T-helper 2 cell treated with Interferon-gamma antibody and Interleukin-4, amounts not matched to agents 5 μg/mL and 100 μg/mL, for 36 hours (primary cell): ENCODE data around the gene CNTN4.

ENCODE experiments used
- DNase-seq: peaks from one replicate; pipeline ENCODE4 v3.0.0; 2021; ENCODE audit warnings: low spot score
- H3K27ac Mint-ChIP-seq: one replicate; pipeline ENCODE4 v1.8.0; 2021; ENCODE audit warnings: mild to moderate bottlenecking, mixed read lengths
- H3K27me3 Mint-ChIP-seq: one replicate; pipeline ENCODE4 v1.8.0; 2021; ENCODE audit warnings: low read depth, mixed read lengths
- H3K36me3 Mint-ChIP-seq: one replicate; pipeline ENCODE4 v1.8.0; 2021; ENCODE audit warnings: low read depth, mixed read lengths
- H3K4me1 Mint-ChIP-seq: one replicate; pipeline ENCODE4 v1.8.0; 2021; ENCODE audit warnings: low read depth, mixed read lengths
- H3K4me3 Mint-ChIP-seq: one replicate; pipeline ENCODE4 v1.8.0; 2022; ENCODE audit warnings: mild to moderate bottlenecking, moderate library complexity, mixed read lengths
- H3K9me3 Mint-ChIP-seq: one replicate; pipeline ENCODE4 v1.8.0; 2021; ENCODE audit warnings: mixed read lengths

Gene CNTN4

DNA sequence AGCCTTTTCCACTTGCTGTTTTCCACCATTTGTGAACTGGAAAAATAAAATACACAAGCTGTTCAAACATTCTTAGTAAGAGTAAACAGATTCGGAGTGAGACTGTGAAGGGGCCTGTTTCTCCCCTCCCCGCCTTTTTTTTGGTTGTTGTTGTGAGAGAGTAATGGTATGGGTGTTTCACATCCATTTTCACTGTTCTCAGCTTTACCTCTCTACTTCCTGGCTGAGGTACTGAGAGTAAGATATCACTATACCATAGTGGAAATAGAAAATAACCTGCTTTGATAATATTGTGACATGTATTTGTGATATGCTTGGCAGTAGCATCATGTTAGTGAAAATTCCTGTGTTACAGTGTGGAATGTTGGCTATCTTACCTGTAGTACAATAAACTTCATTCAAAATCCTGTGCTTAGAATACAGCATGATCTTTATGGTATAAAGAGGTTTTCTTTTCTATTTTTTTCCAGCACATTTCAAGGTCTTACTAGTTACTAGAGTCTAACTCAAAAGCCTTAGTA is 12.0 kb downstream of the CNTN4 start:
- Mint-ChIP-seq H3K27ac (no peak overlapping the region), H3K4me3 (no peak overlapping the region), H3K4me1 (no peaks in the 10 kb centered on the region), H3K36me3 (no peaks in the 10 kb centered on the region), H3K9me3 (peaks cover 6% of the 10 kb centered on the region), H3K27me3 (no peaks in the 10 kb centered on the region)
- DNase-seq = no peak

DNA sequence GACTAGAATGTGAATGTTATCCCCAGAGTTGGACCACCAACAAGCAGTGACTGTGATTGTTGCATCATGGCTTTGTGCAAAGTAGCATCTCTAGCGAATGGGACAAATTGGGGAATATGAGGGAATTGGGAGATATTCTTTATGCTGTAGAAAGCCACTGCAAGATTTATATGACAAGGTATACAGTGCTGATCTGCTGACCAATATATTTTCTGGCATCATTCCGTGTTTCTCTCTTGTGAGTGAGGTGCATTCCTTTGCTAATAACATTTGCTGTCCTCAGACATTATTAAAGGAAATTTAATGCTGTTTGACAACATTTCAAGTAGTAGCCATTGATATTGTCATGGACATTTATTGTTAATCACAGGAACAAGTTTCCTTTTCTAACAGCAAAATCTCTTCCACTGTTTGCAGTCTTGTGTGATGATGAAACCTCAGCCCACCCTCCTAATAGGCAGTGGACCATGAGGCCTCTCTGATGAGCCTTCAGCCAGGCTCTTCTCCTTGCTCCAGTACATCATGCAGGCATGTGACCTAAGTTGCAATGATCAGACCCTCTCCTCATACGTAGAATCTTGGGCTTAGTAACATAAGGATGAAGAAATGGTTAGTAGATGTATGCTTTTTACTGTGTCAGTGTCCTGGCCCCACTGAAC is 16.1 kb downstream of the CNTN4 start:
- DNase-seq = no peak
- no peaks in the 10 kb centered on the region for H3K9me3 Mint-ChIP-seq
- H3K27me3 Mint-ChIP-seq = no peaks in the 10 kb centered on the region
- no peak overlapping the region for H3K4me3 Mint-ChIP-seq
- no peaks in the 10 kb centered on the region for H3K36me3 Mint-ChIP-seq
- no peaks in the 10 kb centered on the region for H3K4me1 Mint-ChIP-seq
- no peak overlapping the region for H3K27ac Mint-ChIP-seq

DNA sequence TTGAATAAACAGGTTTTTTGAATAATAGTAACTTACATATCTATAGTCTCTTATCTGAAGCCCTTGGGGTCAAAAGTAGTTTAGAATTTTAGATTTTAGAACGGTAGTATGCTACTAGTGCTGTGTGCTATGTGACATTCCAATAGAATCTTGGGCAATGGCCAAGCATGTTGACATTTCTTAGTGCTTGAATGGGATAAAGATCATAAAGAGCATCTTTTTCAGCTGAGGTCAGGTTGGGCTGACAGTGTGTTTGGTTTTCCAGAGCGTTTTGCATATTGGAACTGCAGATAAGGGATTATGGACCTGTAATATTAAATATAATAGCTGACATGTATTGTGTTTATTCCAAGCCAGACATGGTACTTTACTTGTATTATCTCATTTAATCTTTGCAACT is 32.1 kb downstream of the CNTN4 start:
- Mint-ChIP-seq H3K4me1 (no peaks in the 10 kb centered on the region), H3K4me3 (no peak overlapping the region), H3K36me3 (no peaks in the 10 kb centered on the region), H3K9me3 (no peaks in the 10 kb centered on the region), H3K27ac (no peak overlapping the region), H3K27me3 (no peaks in the 10 kb centered on the region)
- DNase-seq = no peak

DNA sequence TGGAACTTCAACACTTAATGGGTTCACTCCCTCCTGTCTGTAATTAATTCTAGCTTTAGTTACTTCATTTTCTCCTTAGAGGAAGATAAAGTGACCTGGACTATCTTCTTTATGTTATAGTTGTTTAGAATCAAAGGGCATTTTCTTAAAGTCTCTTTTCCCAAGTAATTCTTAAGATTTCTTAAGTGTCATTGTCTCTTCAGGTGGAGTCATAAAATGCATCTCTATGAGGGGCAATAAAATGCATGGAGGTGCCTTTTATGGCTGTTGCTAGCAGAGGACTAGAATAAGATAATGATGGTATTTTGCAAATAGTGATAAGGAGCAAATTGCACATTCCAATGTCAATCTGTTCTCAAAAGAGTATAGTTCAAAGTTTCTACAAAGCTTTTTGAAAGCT is 34.5 kb downstream of the CNTN4 start:
- DNase-seq = no peak
- H3K27ac Mint-ChIP-seq = no peak overlapping the region
- no peak overlapping the region for H3K4me3 Mint-ChIP-seq
- no peaks in the 10 kb centered on the region for H3K9me3 Mint-ChIP-seq
- H3K36me3 Mint-ChIP-seq = no peaks in the 10 kb centered on the region
- no peaks in the 10 kb centered on the region for H3K4me1 Mint-ChIP-seq
- H3K27me3 Mint-ChIP-seq = no peaks in the 10 kb centered on the region

DNA sequence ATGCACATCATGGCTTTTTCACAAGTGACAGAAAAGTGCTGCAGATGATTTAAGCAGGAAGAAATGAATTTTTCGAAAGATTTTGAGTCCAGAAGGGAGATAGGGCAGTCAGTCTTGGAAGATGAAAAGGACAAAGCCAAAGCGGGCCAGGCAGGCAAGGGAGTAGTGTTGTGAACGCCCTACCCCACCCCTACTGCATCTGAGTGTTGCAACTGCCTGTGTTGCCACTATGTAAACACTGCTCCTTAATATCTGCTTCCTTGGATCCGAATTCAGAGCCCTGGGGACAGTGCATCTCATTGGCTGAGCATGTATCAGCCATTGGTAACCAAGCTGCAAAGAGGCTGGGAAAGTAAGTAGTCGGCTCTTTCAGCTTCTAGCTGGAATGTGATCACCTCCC is 39.0 kb downstream of the CNTN4 start:
- DNase-seq = no peak
- Mint-ChIP-seq H3K4me1 (no peaks in the 10 kb centered on the region), H3K27ac (no peak overlapping the region), H3K36me3 (no peaks in the 10 kb centered on the region), H3K9me3 (no peaks in the 10 kb centered on the region), H3K27me3 (no peaks in the 10 kb centered on the region), H3K4me3 (no peak overlapping the region)

DNA sequence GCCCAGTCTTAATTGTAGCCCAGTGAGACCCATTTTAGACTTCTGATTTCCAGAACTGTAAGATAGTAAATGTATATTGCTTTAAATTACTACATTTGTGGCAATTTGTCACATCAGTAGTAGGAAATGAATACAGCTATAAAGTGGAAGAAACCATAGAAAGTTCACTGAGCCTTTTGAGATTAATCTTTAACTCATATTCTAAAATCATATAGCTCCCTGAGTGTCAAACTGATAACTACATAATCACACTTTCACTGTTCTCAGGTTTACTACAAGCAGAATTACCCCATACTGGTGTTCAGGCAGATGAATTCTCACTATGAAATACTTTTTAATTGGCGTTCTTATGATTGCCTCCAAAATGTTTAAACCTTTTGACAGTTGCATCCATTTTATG is 42.8 kb downstream of the CNTN4 start:
- Mint-ChIP-seq H3K36me3 (no peaks in the 10 kb centered on the region), H3K4me3 (no peak overlapping the region), H3K4me1 (no peaks in the 10 kb centered on the region), H3K27me3 (no peaks in the 10 kb centered on the region), H3K9me3 (no peaks in the 10 kb centered on the region), H3K27ac (no peak overlapping the region)
- DNase-seq = no peak

DNA sequence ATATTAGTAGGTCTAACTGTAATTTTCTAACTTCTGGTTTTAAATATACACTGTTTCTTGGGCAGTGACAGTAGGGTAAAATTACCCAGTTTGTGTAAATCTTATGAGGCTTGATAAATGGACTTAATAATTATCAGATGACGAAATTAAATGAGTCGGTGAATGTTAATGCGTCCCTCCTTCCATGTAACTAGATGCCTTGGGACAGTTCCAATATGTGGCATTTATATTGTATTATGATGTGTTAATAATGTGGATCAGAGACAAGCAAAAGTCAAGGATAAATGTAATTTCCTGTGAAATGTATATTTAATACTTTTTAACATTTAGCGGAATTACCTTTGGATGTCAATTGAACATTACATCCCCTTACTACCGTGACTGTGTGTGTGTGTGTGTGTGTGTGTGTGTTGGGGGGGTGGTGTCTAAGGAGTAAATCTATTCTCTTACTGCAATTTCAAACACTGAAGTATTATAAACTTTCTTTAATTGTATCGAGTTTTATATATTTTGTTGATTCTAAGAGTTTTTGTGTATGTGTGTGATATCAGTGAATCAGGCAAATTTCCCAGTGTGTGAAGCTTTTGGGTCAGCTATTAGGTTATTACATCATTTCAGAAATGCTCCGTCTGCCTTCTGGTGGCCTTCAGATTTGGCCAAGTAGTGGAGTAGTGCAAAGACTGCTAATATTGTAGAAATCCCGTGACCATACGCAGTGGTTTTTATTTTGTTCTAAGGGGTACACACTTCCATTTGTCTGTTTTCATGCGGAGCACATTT is 50.1 kb downstream of the CNTN4 start:
- no peak for DNase-seq
- H3K9me3 Mint-ChIP-seq = no peaks in the 10 kb centered on the region
- H3K27ac Mint-ChIP-seq = no peak overlapping the region
- no peaks in the 10 kb centered on the region for H3K27me3 Mint-ChIP-seq
- no peak overlapping the region for H3K4me3 Mint-ChIP-seq
- H3K4me1 Mint-ChIP-seq = no peaks in the 10 kb centered on the region
- H3K36me3 Mint-ChIP-seq = no peaks in the 10 kb centered on the region

DNA sequence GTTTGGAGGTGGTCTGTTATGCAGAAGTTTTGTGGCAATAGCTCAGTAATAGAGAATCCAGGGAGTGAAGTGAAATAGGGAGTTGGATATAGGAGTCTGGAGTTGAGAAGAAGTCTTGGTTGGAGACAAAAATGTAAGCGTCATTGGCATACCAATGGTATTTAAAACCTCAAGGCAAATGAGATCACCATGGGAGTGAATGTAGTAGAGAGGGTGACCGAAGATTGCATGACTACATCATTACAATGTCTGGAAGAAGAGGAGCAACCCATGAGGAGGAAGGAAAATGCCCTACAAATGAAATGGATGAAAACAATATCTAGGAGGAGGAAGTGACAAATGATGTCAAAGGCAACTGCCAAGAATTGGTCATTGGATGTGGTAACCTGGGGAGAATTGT is 54.4 kb downstream of the CNTN4 start:
- Mint-ChIP-seq H3K4me1 (no peaks in the 10 kb centered on the region), H3K4me3 (no peak overlapping the region), H3K27ac (no peak overlapping the region), H3K36me3 (no peaks in the 10 kb centered on the region), H3K27me3 (no peaks in the 10 kb centered on the region), H3K9me3 (no peaks in the 10 kb centered on the region)
- DNase-seq = no peak

DNA sequence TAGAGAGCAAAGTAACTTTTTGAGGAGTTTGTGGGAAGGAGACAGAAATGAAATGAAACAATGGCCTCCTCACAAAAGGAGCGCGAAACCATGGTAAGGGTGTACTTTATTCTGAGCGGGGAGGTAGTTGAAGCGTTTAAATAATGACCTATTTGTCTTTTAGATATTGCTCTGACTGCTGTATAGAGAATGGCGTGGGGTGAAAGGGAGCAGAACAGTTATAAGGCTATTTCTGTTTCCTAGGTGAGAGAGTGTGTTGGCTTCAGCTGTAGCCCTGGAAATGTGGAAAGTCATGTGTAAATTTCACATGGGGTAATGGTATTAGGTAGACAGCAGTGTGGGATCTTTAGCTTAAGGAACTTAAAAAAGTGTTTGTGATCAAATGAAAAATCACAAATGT is 54.9 kb downstream of the CNTN4 start:
- Mint-ChIP-seq H3K27me3 (no peaks in the 10 kb centered on the region), H3K27ac (no peak overlapping the region), H3K4me1 (no peaks in the 10 kb centered on the region), H3K9me3 (no peaks in the 10 kb centered on the region), H3K36me3 (no peaks in the 10 kb centered on the region), H3K4me3 (no peak overlapping the region)
- no peak for DNase-seq

DNA sequence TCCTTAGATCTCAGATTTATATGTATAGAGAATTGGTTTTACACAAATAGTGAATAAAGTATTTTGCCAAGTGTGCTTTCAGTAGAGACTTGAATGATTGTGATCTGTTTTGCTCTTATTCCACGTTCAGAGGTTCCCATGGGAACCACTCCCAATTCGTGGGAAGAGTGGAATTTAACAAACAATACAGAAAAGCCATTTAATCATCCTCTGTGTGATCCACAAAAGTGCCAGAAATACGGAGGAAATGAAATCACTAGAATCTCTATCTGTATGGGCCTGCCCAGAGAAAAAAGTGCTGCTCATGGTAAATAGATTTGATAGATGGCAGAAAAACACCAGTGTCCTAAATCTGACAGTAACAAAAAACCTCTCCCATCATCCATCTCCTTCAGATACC is 56.0 kb downstream of the CNTN4 start:
- H3K9me3 Mint-ChIP-seq = no peaks in the 10 kb centered on the region
- H3K27me3 Mint-ChIP-seq = no peaks in the 10 kb centered on the region
- no peak for DNase-seq
- no peaks in the 10 kb centered on the region for H3K4me1 Mint-ChIP-seq
- H3K27ac Mint-ChIP-seq = no peak overlapping the region
- H3K36me3 Mint-ChIP-seq = no peaks in the 10 kb centered on the region
- H3K4me3 Mint-ChIP-seq = no peak overlapping the region

DNA sequence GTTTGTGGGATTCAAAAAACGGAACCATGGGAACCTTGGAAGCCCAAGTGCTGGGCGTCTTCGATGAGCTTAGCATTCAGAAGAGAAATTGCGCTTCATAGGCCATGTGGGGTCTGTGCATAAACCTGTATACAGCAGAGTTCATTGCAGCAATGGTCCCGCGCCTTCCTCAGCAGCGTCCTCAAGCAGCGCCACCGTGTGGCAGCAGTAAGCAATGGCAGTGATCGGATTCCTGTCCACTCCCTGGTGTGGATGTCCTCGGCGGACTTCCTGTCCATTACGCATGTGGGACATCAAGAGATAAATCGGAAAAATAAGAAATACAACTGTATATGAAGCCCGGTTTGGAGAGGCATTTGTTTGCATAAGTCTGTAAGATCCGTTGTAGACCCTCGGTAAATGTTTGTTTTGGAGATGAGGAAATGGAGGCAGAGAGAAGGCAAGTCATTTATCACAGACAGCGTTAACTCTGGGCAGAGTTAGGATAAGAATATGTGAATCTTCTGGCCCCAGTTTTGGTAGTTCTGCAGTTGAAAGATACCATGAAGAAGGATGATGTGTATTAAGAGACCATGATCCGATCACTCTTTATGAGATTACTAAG is 57.7 kb downstream of the CNTN4 start:
- no peaks in the 10 kb centered on the region for H3K36me3 Mint-ChIP-seq
- H3K4me3 Mint-ChIP-seq = no peak overlapping the region
- H3K4me1 Mint-ChIP-seq = no peaks in the 10 kb centered on the region
- H3K27me3 Mint-ChIP-seq = no peaks in the 10 kb centered on the region
- DNase-seq = no peak
- no peak overlapping the region for H3K27ac Mint-ChIP-seq
- H3K9me3 Mint-ChIP-seq = no peaks in the 10 kb centered on the region

DNA sequence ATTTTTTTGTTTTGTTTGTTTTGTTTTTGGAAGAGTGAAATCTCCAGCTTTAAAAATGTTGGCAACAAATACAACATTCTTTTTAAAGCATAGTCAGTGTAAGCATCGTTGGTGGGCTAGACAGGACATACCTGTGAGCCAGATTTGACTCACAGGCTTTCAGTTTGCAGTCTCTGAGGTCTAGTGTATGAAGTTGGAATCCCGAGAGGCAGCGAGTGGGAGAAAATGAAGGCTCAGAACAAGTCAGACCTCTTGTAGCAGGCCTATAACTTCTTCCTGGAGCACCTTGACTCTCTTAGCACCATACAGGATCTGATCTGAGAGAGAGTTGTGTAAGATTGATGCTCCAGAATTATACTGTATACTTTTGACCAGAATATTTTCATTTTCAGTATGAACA is 60.2 kb downstream of the CNTN4 start:
- no peak overlapping the region for H3K27ac Mint-ChIP-seq
- no peaks in the 10 kb centered on the region for H3K27me3 Mint-ChIP-seq
- no peaks in the 10 kb centered on the region for H3K4me1 Mint-ChIP-seq
- H3K4me3 Mint-ChIP-seq = no peak overlapping the region
- no peak for DNase-seq
- H3K9me3 Mint-ChIP-seq = no peaks in the 10 kb centered on the region
- no peaks in the 10 kb centered on the region for H3K36me3 Mint-ChIP-seq

DNA sequence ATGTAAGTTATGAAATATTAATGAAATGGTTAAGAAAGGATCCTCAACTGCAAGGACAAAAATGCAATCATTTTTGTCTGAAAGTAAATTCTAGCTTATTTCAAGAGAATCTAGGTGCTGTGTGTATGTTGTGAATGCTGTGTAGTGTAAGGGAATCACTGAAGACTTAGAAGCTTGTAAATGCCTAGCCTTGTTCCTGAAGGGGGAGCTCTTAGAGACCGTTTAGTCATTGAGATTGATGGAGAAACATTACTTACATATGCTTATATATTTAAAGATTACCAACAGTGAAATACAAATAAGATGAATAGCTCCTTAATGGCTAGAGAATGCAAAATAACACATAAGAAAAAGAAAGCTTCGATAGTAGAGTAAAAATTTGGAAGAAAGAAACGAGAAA is 67.9 kb downstream of the CNTN4 start:
- DNase-seq = no peak
- Mint-ChIP-seq H3K4me3 (no peak overlapping the region), H3K4me1 (no peaks in the 10 kb centered on the region), H3K9me3 (peaks cover 3% of the 10 kb centered on the region), H3K27me3 (no peaks in the 10 kb centered on the region), H3K36me3 (no peaks in the 10 kb centered on the region), H3K27ac (no peak overlapping the region)

DNA sequence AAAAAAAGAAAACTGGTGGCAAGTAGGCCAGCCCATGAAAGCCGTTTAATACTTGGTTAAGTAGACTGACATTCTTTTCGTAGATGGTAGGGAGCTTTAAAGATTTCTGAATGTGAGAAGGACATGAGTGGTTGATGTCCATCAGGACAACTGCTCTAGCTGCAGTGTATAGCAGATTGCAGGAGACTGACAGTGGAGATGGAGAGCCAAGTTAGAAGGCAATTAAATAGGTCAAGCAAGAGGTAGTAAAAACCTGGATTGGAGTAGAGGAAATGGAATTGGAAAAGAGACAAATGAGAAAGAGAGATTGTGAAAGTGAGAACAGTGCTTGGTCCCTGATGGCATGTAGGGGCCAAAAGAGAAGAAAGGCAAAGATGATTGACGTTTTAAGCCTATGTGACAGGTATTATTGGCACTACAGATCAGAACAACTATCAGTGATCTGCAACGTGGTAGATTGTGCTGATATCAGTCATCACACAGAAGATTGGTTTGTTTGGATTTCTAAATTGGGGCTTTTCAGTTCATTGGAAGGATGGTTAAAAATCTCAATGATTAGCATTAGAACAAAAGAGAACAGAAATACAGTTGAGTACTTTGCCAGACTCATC is 74.0 kb downstream of the CNTN4 start:
- no peaks in the 10 kb centered on the region for H3K4me1 Mint-ChIP-seq
- H3K27ac Mint-ChIP-seq = no peak overlapping the region
- H3K4me3 Mint-ChIP-seq = no peak overlapping the region
- no peak for DNase-seq
- peaks cover 7% of the 10 kb centered on the region for H3K9me3 Mint-ChIP-seq
- H3K27me3 Mint-ChIP-seq = no peaks in the 10 kb centered on the region
- no peaks in the 10 kb centered on the region for H3K36me3 Mint-ChIP-seq
